Parathyroid adenoma (tissue), 2 donors: Measurements from ENCODE around the gene CEL.

ENCODE experiments used
- H2AFZ ChIP-seq: fragments of 300-600 bp; sonication (generic); one replicate; pipeline ENCODE4 v1.7.0; 2017; ENCODE audit warnings: antibody characterized with exemption, mild to moderate bottlenecking
- H3K27ac ChIP-seq: fragments of 300-600 bp; sonication (generic); one replicate; pipeline ENCODE4 v1.7.0; 2017
- H3K27me3 ChIP-seq: fragments of 300-600 bp; sonication (generic); one replicate; pipeline ENCODE4 v1.7.0; 2017; ENCODE audit warnings: low read length; ENCODE audit not compliant: control insufficient read depth, insufficient read depth
- H3K36me3 ChIP-seq: fragments of 300-600 bp; sonication (generic); one replicate; pipeline ENCODE4 v1.7.0; 2017; ENCODE audit warnings: low read length; ENCODE audit not compliant: control insufficient read depth, insufficient read depth
- H3K4me1 ChIP-seq: fragments of 300-600 bp; sonication (generic); one replicate; pipeline ENCODE4 v1.7.0; 2017; ENCODE audit warnings: control low read depth
- H3K4me2 ChIP-seq: fragments of 300-600 bp; sonication (generic); one replicate; pipeline ENCODE4 v1.7.0; 2017; ENCODE audit warnings: low read length
- H3K4me3 ChIP-seq: fragments of 300-600 bp; sonication (generic); one replicate; pipeline ENCODE4 v1.7.0; 2017; ENCODE audit warnings: low read depth, low read length
- H3K79me2 ChIP-seq: fragments of 300-600 bp; sonication (generic); one replicate; pipeline ENCODE4 v1.7.0; 2017; ENCODE audit warnings: control low read depth
- H3K9ac ChIP-seq: fragments of 300-600 bp; sonication (generic); one replicate; pipeline ENCODE4 v1.7.0; 2017; ENCODE audit warnings: mild to moderate bottlenecking
- H3K9me3 ChIP-seq: fragments of 300-600 bp; sonication (generic); one replicate; pipeline ENCODE4 v1.7.0; 2017; ENCODE audit warnings: low read length; ENCODE audit not compliant: control insufficient read depth
- CTCF ChIP-seq: fragments of 300-600 bp; sonication (generic); IDR thresholded peaks from one replicate; pipeline ENCODE4 v1.7.0; 2017; ENCODE audit warnings: antibody characterized with exemption, mild to moderate bottlenecking
- donor health status: primary hyperparathyroidism.

CEL gene

GRCh38 chr9:133086894-133087293 is 25.1 kb downstream of the CEL start:
- Histone ChIP-seq H3K27ac (no peak overlapping the region), H3K36me3 (no peaks in the 10 kb centered on the region), H3K79me2 (no peaks in the 10 kb centered on the region), H3K27me3 (no peaks in the 10 kb centered on the region), H3K4me1 (no peaks in the 10 kb centered on the region), H3K4me3 (no peak overlapping the region), H3K4me2 (no peak overlapping the region), H3K9me3 (no peaks in the 10 kb centered on the region), H2AFZ (no peak overlapping the region), H3K9ac (no peak overlapping the region)
- TF ChIP-seq CTCF, result no peak

DNA sequence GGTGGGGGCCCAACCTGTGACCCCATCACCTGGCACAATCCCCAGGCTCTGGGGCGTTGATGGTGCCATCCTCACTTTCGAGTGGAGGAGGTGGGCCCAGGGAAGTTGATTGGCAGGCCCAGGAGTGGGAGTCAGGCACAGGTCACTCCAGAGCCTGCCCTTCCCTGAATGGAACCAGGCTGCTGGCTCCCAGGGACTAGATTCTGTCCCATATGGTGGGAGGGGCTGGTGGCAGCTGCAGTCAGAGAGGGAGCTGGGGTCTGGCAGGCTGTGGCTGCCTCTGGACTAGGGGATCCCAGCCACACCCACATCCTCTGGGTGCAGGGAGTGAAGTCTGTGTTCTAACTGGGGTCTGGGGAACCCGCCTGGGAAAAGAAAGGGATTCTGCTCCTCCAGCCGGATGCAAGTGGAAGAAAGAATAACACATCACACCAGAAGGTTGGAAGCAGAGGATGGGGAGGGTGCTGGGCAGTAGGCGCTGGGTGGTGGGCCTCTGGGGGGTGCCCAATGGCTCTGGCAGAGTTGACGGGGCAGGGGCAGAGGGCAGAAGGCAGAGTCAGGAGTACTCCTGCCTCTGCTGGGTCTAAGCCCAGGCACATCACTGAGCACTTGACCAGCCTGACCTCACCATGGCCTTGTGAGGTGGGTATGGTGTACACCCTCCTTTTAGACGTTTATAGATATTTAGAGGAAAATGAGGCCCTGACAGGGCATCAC is 25.8 kb downstream of the CEL start:
- H3K9ac ChIP-seq, result no peak overlapping the region
- no peaks in the 10 kb centered on the region for H3K79me2 ChIP-seq
- no peaks in the 10 kb centered on the region for H3K4me1 ChIP-seq
- H3K4me2 ChIP-seq, result no peak overlapping the region
- H3K36me3 ChIP-seq, result no peaks in the 10 kb centered on the region
- H3K27me3 ChIP-seq, result no peaks in the 10 kb centered on the region
- H3K9me3 ChIP-seq, result no peaks in the 10 kb centered on the region
- no peak overlapping the region for H3K4me3 ChIP-seq
- TF ChIP-seq CTCF, result no peak
- no peak overlapping the region for H2AFZ ChIP-seq
- no peak overlapping the region for H3K27ac ChIP-seq

DNA sequence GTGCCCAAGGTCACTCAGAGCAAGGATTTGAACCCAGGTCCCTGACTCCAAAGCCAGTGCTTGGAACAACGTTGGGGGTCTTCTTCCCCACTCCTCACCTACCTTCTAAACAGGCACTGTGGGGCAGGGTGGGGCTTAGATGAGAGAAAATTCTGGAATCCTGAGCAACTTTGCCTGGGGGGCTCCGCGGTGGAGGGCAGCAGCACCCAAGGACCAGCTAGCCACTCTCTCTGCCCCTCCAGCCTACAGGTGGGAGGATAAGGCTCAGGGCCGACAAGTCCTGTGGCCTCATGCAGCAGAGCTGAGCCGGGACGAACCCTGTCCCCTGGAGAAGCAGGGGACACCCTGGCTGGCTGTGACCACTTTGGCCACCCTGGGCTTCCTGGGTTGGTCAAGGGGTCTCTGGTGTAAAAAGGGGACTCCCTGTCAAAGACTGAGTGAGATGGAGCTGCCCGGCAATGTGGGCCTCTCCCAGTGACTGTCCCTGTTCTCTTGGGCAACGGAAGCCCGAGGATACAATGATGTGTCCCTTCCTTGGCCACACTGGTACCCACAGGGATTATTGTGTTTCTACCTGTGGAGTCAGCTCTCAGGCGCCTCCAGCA is 26.5 kb downstream of the CEL start:
- Histone ChIP-seq H3K27ac (no peak overlapping the region), H3K79me2 (no peaks in the 10 kb centered on the region), H3K4me3 (no peak overlapping the region), H3K4me1 (no peaks in the 10 kb centered on the region), H3K27me3 (no peaks in the 10 kb centered on the region), H2AFZ (no peak overlapping the region), H3K4me2 (no peak overlapping the region), H3K9me3 (no peaks in the 10 kb centered on the region), H3K9ac (no peak overlapping the region), H3K36me3 (no peaks in the 10 kb centered on the region)
- TF ChIP-seq CTCF, result no peak

DNA sequence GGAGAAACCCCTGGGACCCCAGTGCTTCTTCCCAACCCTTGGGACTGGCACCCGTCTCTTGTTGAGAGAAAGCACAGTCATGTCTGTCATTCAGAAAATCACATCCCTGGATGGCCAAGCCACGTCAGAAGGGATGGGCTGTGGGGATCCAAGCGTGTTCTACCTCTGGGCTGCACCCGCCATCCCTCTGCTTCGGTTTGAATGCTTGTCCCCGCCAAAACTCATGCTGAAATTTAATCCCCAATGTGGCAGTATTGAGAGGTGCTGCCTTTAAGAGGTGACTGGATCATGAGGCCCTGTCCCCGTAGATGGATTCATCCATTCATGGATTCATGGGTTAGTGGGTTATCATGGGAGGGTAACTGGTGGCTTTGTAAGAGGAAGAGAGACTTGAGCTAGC is 27.0 kb downstream of the CEL start:
- no peaks in the 10 kb centered on the region for H3K9me3 ChIP-seq
- H3K4me3 ChIP-seq, result no peak overlapping the region
- no peak for TF ChIP-seq CTCF
- no peak overlapping the region for H2AFZ ChIP-seq
- no peaks in the 10 kb centered on the region for H3K36me3 ChIP-seq
- no peak overlapping the region for H3K9ac ChIP-seq
- no peaks in the 10 kb centered on the region for H3K4me1 ChIP-seq
- H3K79me2 ChIP-seq, result no peaks in the 10 kb centered on the region
- no peaks in the 10 kb centered on the region for H3K27me3 ChIP-seq
- H3K4me2 ChIP-seq, result no peak overlapping the region
- H3K27ac ChIP-seq, result no peak overlapping the region

- H3K4me1 ChIP-seq, result no peaks in the 10 kb centered on the region
- TF ChIP-seq CTCF, result no peak
- no peak overlapping the region for H2AFZ ChIP-seq
- H3K4me2 ChIP-seq, result no peak overlapping the region
- no peaks in the 10 kb centered on the region for H3K9me3 ChIP-seq
- no peak overlapping the region for H3K27ac ChIP-seq
- no peaks in the 10 kb centered on the region for H3K36me3 ChIP-seq
- no peak overlapping the region for H3K4me3 ChIP-seq
- no peaks in the 10 kb centered on the region for H3K27me3 ChIP-seq
- no peak overlapping the region for H3K9ac ChIP-seq
- no peaks in the 10 kb centered on the region for H3K79me2 ChIP-seq
Observed at GRCh38 chr9:133089271-133089671, 27.5 kb downstream of the CEL start.
